Left lung (tissue), 10 donors: ENCODE results near the gene PAPLN. TPM values are rescaled to one million over a fixed set of nuclear protein-coding genes. Genes with fewer than 3 reads are reported as not detected.

Experiments
- ATAC-seq: fragments of 200-7000 bp; cut with Tn5 transposase; one replicate; pipeline ENCODE4 v1.9.1; 2020; ENCODE audit warnings: moderate library complexity
- DNase-seq, 4 donors: peaks; one replicate each; pipeline ENCODE4 v3.0.0-alpha.2; 2013 to 2020
- H3K27ac ChIP-seq, 2 donors: fragments of 200-600 bp; sonication (generic) in 1 of 2; one replicate each; pipeline versions ENCODE4 v1.5.0 to v1.8.0; 2020 to 2021
- H3K27me3 ChIP-seq, 2 donors: fragments of 200-600 bp; sonication (generic) in 1 of 2; one replicate each; pipeline versions ENCODE4 v1.5.0 to v1.8.0; 2020 to 2021
- H3K36me3 ChIP-seq, 2 donors: fragments of 200-600 bp; sonication (generic) in 1 of 2; one replicate each; pipeline versions ENCODE4 v1.5.0 to v1.8.0; 2020 to 2021
- H3K4me1 ChIP-seq, 2 donors: fragments of 200-600 bp; one replicate each; pipeline ENCODE4 v1.8.0; 2021
- H3K4me3 ChIP-seq, 2 donors: fragments of 200-600 bp; sonication (generic) in 1 of 2; one replicate each; pipeline versions ENCODE4 v1.5.0 to v1.8.0; 2020 to 2021; ENCODE audit warnings: mild to moderate bottlenecking in 1 of 2
- H3K9me3 ChIP-seq, 2 donors: fragments of 200-600 bp; sonication (generic) in 1 of 2; one replicate each; pipeline versions ENCODE4 v1.5.0 to v1.8.0; 2020 to 2021
- CTCF ChIP-seq, 2 donors: fragments of 200-600 bp; sonication (generic) in 1 of 2; IDR thresholded peaks; one replicate each; pipeline versions ENCODE4 v1.5.0 to v1.8.0; 2021; ENCODE audit warnings: antibody characterized with exemption in 2 of 2
- intact Hi-C, 2 donors: fragments of 100-400 bp; cut with DNase I; formaldehyde crosslinking; loops; one replicate each; pipeline versions ENCODE4 v1.11.2 to v1.14.2; 2022
- polyA plus RNA-seq, 6 donors: library from polyadenylated mRNA; unstranded; fragments of 120-200 nt; gene quantifications; one replicate each; pipeline ENCODE4 v1.2.1, GENCODE V29; 2013; ENCODE audit not compliant: insufficient read length in 6 of 6
- total RNA-seq, 2 donors: library from RNA; stranded (reverse); fragmentation: NEBNext Ultra II Directional; extraction: Animal tissue kit (Norgen Biotek cat#: 25700); gene quantifications; one replicate each; pipeline ENCODE4 v1.2.1, GENCODE V29; 2021
- donor health status: DM: no; HTN: yes; CAD: no.
- donor health status: DM: no; HTN: no; CAD: no.

PAPLN gene
- total and polyA plus RNA-seq, 8 donors: 7.9 to 21.0 (median 10.6) TPM

GRCh38 chr14:73236752-73237218 lies 521 bp upstream of the PAPLN start:
- no peak for ATAC-seq
- no peaks in the 10 kb centered on the region for H3K36me3 ChIP-seq
- intact Hi-C loops: no loop called here
- DNase-seq: no peak
- no peak overlapping the region for H3K4me3 ChIP-seq
- H3K9me3 ChIP-seq: no peaks in the 10 kb centered on the region
- H3K27me3 ChIP-seq: peaks cover 16 to 89% of the 10 kb centered on the region in 2 donors
- peaks cover 37 to 62% of the 10 kb centered on the region in 2 donors for H3K4me1 ChIP-seq
- TF ChIP-seq CTCF (IDR thresholded peaks at IDR 0.05): no peak
- H3K27ac ChIP-seq: no peak overlapping the region

- DNase-seq (no peak), ATAC-seq (peak; percentile 35)
- intact Hi-C loops: no loop called here
These were observed 599 bp downstream of the PAPLN start for GRCh38 chr14:73237786-73238423.

GRCh38 chr14:73238424-73238852 lies 1.1 kb downstream of the PAPLN start:
- no peaks in the 10 kb centered on the region for H3K9me3 ChIP-seq
- peaks cover 16 to 86% of the 10 kb centered on the region in 2 donors for H3K27me3 ChIP-seq
- peak overlapping the region; percentile 46 to 51 for H3K4me3 ChIP-seq
- intact Hi-C loops: no loop called here
- H3K36me3 ChIP-seq: no peaks in the 10 kb centered on the region
- H3K27ac ChIP-seq: peak overlapping the region in 1 of 2 donors; percentile 56
- DNase-seq (peak in 1 of 4 donors; percentile 37), ATAC-seq (peak; percentile 58)
- peaks cover 28 to 57% of the 10 kb centered on the region in 2 donors for H3K4me1 ChIP-seq
- no peak for TF ChIP-seq CTCF (IDR thresholded peaks at IDR 0.05)

More at GRCh38 chr14:73237786-73238423, 599 bp downstream of the PAPLN start:
- TF ChIP-seq CTCF (IDR thresholded peaks at IDR 0.05): no peak
- H3K4me1 ChIP-seq: peaks cover 28 to 57% of the 10 kb centered on the region in 2 donors
- H3K4me3 ChIP-seq: peak overlapping the region; percentile 46 to 51
- H3K9me3 ChIP-seq: no peaks in the 10 kb centered on the region
- H3K27ac ChIP-seq: peak overlapping the region in 1 of 2 donors; percentile 56
- peaks cover 16 to 92% of the 10 kb centered on the region in 2 donors for H3K27me3 ChIP-seq
- H3K36me3 ChIP-seq: no peaks in the 10 kb centered on the region

GRCh38 chr14:73238941-73239340 lies 1.6 kb downstream of the PAPLN start:
- H3K4me3 ChIP-seq: peak overlapping the region in 1 of 2 donors; percentile 46
- intact Hi-C loops: no loop called here
- TF ChIP-seq CTCF (IDR thresholded peaks at IDR 0.05): no peak
- DNase-seq: no peak
- H3K4me1 ChIP-seq: peaks cover 28 to 57% of the 10 kb centered on the region in 2 donors
- H3K36me3 ChIP-seq: no peaks in the 10 kb centered on the region
- no peaks in the 10 kb centered on the region for H3K9me3 ChIP-seq
- peaks cover 16 to 83% of the 10 kb centered on the region in 2 donors for H3K27me3 ChIP-seq
- no peak overlapping the region for H3K27ac ChIP-seq
- peak; percentile 30 for ATAC-seq

- Histone ChIP-seq H3K4me3 (peak overlapping the region; percentile 26 to 27), H3K27me3 (peaks cover 16 to 83% of the 10 kb centered on the region in 2 donors), H3K36me3 (no peaks in the 10 kb centered on the region), H3K4me1 (peaks cover 28 to 57% of the 10 kb centered on the region in 2 donors), H3K9me3 (no peaks in the 10 kb centered on the region), H3K27ac (no peak overlapping the region)
- intact Hi-C loops: no loop called here
- TF ChIP-seq CTCF (IDR thresholded peaks at IDR 0.05): no peak
- DNase-seq: peak in 1 of 4 donors; percentile 62
- ATAC-seq: peak; percentile 46
These were observed 2.3 kb downstream of the PAPLN start for GRCh38 chr14:73239393-73240241.
